Activated CD8-positive, alpha-beta T cell treated with anti-CD3 and anti-CD28 coated beads for 36 hours (primary cell): ENCODE data around the gene CDC14A. TPM values are rescaled to one million over a fixed set of nuclear protein-coding genes. Genes with fewer than 3 reads are reported as not detected.

Source experiments
- ATAC-seq: fragments of 200-7000 bp; cut with Tn5 transposase; one replicate; pipeline ENCODE4 v1.10.0; 2021; ENCODE audit warnings: mild to moderate bottlenecking, moderate library complexity
- CTCF ChIA-PET: fragments of 350-600 bp; sonication (Branson Sonifier 250); formaldehyde crosslinking; loops from one replicate; lab custom pipeline; 2021; ENCODE audit warnings: antibody characterized with exemption; lab: Charles Lee
- POLR2A ChIA-PET: fragments of 350-600 bp; sonication (Branson Sonifier 250); formaldehyde crosslinking; loops from one replicate; lab custom pipeline; 2021; ENCODE audit warnings: antibody characterized with exemption; lab: Charles Lee
- DNase-seq: peaks from one replicate; pipeline ENCODE4 v3.0.0-alpha.2; 2020
- H3K27ac Mint-ChIP-seq: one replicate; pipeline ENCODE4 v1.8.0; 2021; ENCODE audit warnings: mild to moderate bottlenecking, mixed read lengths
- H3K27me3 Mint-ChIP-seq: one replicate; pipeline ENCODE4 v1.8.0; 2021; ENCODE audit warnings: mixed read lengths
- H3K36me3 Mint-ChIP-seq: one replicate; pipeline ENCODE4 v1.8.0; 2021; ENCODE audit warnings: low read depth, mixed read lengths
- H3K4me1 Mint-ChIP-seq: one replicate; pipeline ENCODE4 v1.8.0; 2021; ENCODE audit warnings: low read depth, mixed read lengths
- H3K4me3 Mint-ChIP-seq: one replicate; pipeline ENCODE4 v1.8.0; 2021; ENCODE audit warnings: mild to moderate bottlenecking, moderate library complexity, mixed read lengths
- H3K9me3 Mint-ChIP-seq: one replicate; pipeline ENCODE4 v1.8.0; 2021; ENCODE audit warnings: mixed read lengths
- CTCF ChIP-seq: fragments of 200-600 bp; IDR thresholded peaks from one replicate; pipeline ENCODE4 v1.8.0; 2022; ENCODE audit warnings: antibody characterized with exemption, mild to moderate bottlenecking
- intact Hi-C: fragments of 100-400 bp; cut with micrococcal nuclease; formaldehyde crosslinking; loops from one replicate; pipeline ENCODE4 v1.10.0; 2022
- total RNA-seq, 2 experiments: library from RNA; stranded (reverse); gene quantifications; one replicate each; pipeline ENCODE4 v1.2.3, GENCODE V29; 2021

Gene CDC14A
- total RNA-seq, 2 experiments from 2014 or later, result 14.3 to 17.2 TPM

- Mint-ChIP-seq H3K27ac (no peak overlapping the region), H3K4me3 (no peak overlapping the region), H3K27me3 (no peaks in the 10 kb centered on the region), H3K36me3 (no peaks in the 10 kb centered on the region), H3K4me1 (no peaks in the 10 kb centered on the region), H3K9me3 (no peaks in the 10 kb centered on the region)
- intact Hi-C loops, result no loop called here
- ChIA-PET CTCF (no interaction called here), POLR2A (no interaction called here)
- TF ChIP-seq CTCF, result no peak
- DNase-seq, result no peak
- no peak for ATAC-seq
Observed at GRCh38 chr1:100343897-100344296, 8.4 kb upstream of the CDC14A start.

- no peak for DNase-seq
- no peaks in the 10 kb centered on the region for H3K27me3 Mint-ChIP-seq
- H3K4me3 Mint-ChIP-seq, result no peak overlapping the region
- no peak for ATAC-seq
- intact Hi-C loops, result no loop called here
- TF ChIP-seq CTCF, result no peak
- no peaks in the 10 kb centered on the region for H3K36me3 Mint-ChIP-seq
- no peak overlapping the region for H3K27ac Mint-ChIP-seq
- no peaks in the 10 kb centered on the region for H3K4me1 Mint-ChIP-seq
- POLR2A ChIA-PET, result no interaction called here
- H3K9me3 Mint-ChIP-seq, result no peaks in the 10 kb centered on the region
- CTCF ChIA-PET, result no interaction called here
Observed at GRCh38 chr1:100344774-100345173, 7.5 kb upstream of the CDC14A start.

GRCh38 chr1:100346387-100346786, 5.9 kb upstream of the CDC14A start:
- intact Hi-C loops, result no loop called here
- no peak overlapping the region for H3K27ac Mint-ChIP-seq
- H3K9me3 Mint-ChIP-seq, result no peaks in the 10 kb centered on the region
- no peaks in the 10 kb centered on the region for H3K27me3 Mint-ChIP-seq
- ATAC-seq, result no peak
- H3K4me3 Mint-ChIP-seq, result no peak overlapping the region
- DNase-seq, result no peak
- TF ChIP-seq CTCF, result no peak
- H3K36me3 Mint-ChIP-seq, result no peaks in the 10 kb centered on the region
- CTCF ChIA-PET, result interaction anchor here (0.9 to 1.6 kb wide), 2 partner anchors 21 to 113 kb away, joined by 3 to 4 read pairs; no protein-coding TSS in a partner anchor
- POLR2A ChIA-PET, result no interaction called here
- H3K4me1 Mint-ChIP-seq, result no peaks in the 10 kb centered on the region

- Mint-ChIP-seq H3K4me1 (no peaks in the 10 kb centered on the region), H3K9me3 (no peaks in the 10 kb centered on the region), H3K27ac (no peak overlapping the region), H3K36me3 (no peaks in the 10 kb centered on the region), H3K4me3 (no peak overlapping the region), H3K27me3 (no peaks in the 10 kb centered on the region)
- TF ChIP-seq CTCF, result no peak
- ChIA-PET CTCF (interaction anchor here (0.9 to 1.8 kb wide), 5 partner anchors 10 to 117 kb away, joined by 3 to 6 read pairs (median 4); no protein-coding TSS in a partner anchor), POLR2A (interaction anchor here (1.4 kb wide), 1 partner anchor 81 kb away, joined by 3 read pairs; the partner anchor contains the start of gene RTCA)
- ATAC-seq (no peak), DNase-seq (no peak)
- intact Hi-C loops, result no loop called here
Observed at GRCh38 chr1:100347009-100347966, 5.0 kb upstream of the CDC14A start.
